ENCODE data around the gene MARK1. TPM values are rescaled to one million over a fixed set of nuclear protein-coding genes. Genes with fewer than 3 reads are reported as not detected.

The MARK1 gene
- total RNA-seq, 1 experiment from 2014 or later = 17.8 TPM

DNA sequence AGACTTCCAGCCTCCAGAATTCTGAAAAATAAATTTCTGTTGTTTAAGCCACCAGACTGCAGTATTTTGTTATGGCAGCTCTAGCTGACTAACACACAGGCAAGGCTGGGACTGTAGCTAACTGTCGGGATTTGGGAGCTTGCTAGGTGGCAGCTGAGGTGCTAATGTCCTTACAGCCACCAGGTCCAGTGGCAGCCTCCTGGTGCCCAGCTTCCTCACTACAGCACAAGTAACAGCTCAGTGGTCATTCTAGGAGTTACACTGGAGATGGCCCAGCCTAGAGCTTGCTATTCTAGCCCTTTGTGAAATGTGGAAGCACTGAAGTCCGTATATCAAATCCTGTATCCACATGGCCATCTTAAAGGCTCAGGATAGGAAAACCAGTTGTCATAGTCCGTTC lies 157.9 kb downstream of the MARK1 start:
- Mint-ChIP-seq H3K27ac (no peak overlapping the region), H3K9me3 (no peaks in the 10 kb centered on the region), H3K4me1 (peaks cover 4 to 8% of the 10 kb centered on the region in 2 experiments), H3K36me3 (ENCODE audit: insufficient read depth in 1 of 3, low read depth in 3 of 3) (0 out of 7 replicates have a peak, but pooled peaks cover 0 to 1% (median 0%) of the 10 kb centered on the region in 3 experiments), H3K4me3 (no peak overlapping the region), H3K27me3 (ENCODE audit: low read depth) (peaks cover 15% of the 10 kb centered on the region)
- H4K5ac ChIP-seq (ENCODE audit: insufficient read length, low read depth, low read length) = no peak overlapping the region
- DNase-seq = peak; percentile 59
- no peak overlapping the region for H2BK12ac ChIP-seq (ENCODE audit: insufficient read length, low read depth, low read length)
- peaks cover 8% of the 10 kb centered on the region for H3K23me2 ChIP-seq (ENCODE audit: insufficient read length, low read depth, low read length, poor library complexity, severe bottlenecking)
- no peaks in the 10 kb centered on the region for H3K4me1 ChIP-seq (ENCODE audit: insufficient read depth, low read length)
- H3K56ac ChIP-seq (ENCODE audit: insufficient read length, low read depth, low read length) = no peak overlapping the region
- no peaks in the 10 kb centered on the region for H3K9me3 ChIP-seq (ENCODE audit: control insufficient read depth, low read depth, low read length)
- no peaks in the 10 kb centered on the region for H3K79me2 ChIP-seq (ENCODE audit: insufficient read depth, low read length)
- H3K9ac ChIP-seq (ENCODE audit: extremely low read depth, insufficient read length, low read length) = no peak overlapping the region
- no peak overlapping the region for H2BK15ac ChIP-seq (ENCODE audit: low read depth, low read length)
- TF ChIP-seq, protein P1, sequence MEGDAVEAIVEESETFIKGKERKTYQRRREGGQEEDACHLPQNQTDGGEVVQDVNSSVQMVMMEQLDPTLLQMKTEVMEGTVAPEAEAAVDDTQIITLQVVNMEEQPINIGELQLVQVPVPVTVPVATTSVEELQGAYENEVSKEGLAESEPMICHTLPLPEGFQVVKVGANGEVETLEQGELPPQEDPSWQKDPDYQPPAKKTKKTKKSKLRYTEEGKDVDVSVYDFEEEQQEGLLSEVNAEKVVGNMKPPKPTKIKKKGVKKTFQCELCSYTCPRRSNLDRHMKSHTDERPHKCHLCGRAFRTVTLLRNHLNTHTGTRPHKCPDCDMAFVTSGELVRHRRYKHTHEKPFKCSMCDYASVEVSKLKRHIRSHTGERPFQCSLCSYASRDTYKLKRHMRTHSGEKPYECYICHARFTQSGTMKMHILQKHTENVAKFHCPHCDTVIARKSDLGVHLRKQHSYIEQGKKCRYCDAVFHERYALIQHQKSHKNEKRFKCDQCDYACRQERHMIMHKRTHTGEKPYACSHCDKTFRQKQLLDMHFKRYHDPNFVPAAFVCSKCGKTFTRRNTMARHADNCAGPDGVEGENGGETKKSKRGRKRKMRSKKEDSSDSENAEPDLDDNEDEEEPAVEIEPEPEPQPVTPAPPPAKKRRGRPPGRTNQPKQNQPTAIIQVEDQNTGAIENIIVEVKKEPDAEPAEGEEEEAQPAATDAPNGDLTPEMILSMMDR (conservative IDR thresholded peaks at IDR 0.05) = peak; percentile 39; the same call in 1 of the 3 replicates
- H3K79me1 ChIP-seq (ENCODE audit: insufficient read depth, low read depth, low read length, poor library complexity, severe bottlenecking) = no peaks in the 10 kb centered on the region
- H2BK20ac ChIP-seq (ENCODE audit: low read depth, low read length, poor library complexity, severe bottlenecking) = no peak overlapping the region
- H3K27me3 ChIP-seq (ENCODE audit: insufficient read depth, low read length) = peaks cover under 1% of the 10 kb centered on the region; the same call in 1 of the 2 replicates
- H4K8ac ChIP-seq (replicated peaks; ENCODE audit: insufficient read length, low read depth, low read length) = no peak overlapping the region
- H3T11ph ChIP-seq (ENCODE audit: low read length) = no peak overlapping the region
- H3K27ac ChIP-seq (ENCODE audit: insufficient read length, low read depth, low read length) = no peak overlapping the region
- H2BK120ac ChIP-seq (ENCODE audit: low read depth, low read length, poor library complexity, severe bottlenecking) = no peak overlapping the region
- H3K4ac ChIP-seq (ENCODE audit: low read depth, low read length) = no peak overlapping the region
- no CpG with 5 or more reads among the region's 3 CpGs for WGBS (ENCODE audit: extremely low coverage, insufficient read length, low lambda C conversion rate)
- no peak overlapping the region for H2AK5ac ChIP-seq (ENCODE audit: insufficient read length, low read length)
- H3K4me2 ChIP-seq (ENCODE audit: insufficient read depth, insufficient read length, low read length) = no peak overlapping the region
- no peak overlapping the region for H3K23ac ChIP-seq (ENCODE audit: insufficient read length, low read depth, low read length)
- no peak overlapping the region for H4K91ac ChIP-seq (ENCODE audit: insufficient read length, low read depth, low read length)
- H3K14ac ChIP-seq (ENCODE audit: insufficient read depth, low read length) = no peak overlapping the region
- H2BK5ac ChIP-seq (ENCODE audit: insufficient read length, low read length) = no peak overlapping the region
- no peak overlapping the region for H3K18ac ChIP-seq (ENCODE audit: insufficient read length, low read depth, low read length)
- H2AFZ ChIP-seq (ENCODE audit: low read length) = no peak overlapping the region
- H4K20me1 ChIP-seq (ENCODE audit: control insufficient read depth, insufficient read depth, insufficient read length) = no peaks in the 10 kb centered on the region
